Measurements from ENCODE around the gene PELO.
"Not testable (repeated sequence)": the region's sequence is repeated elsewhere in the genome, so short reads cannot be mapped to it uniquely, and the experiment has no call there.

PELO gene

GRCh38 chr5:52787600-52788504, at the start of gene PELO, which contains the start of gene ITGA1:
Gene PELO, plus strand, starts transcription at chr5:52787916. Its CDS starts 12,479 bp downstream, at chr5:52800395.
Gene ITGA1, plus strand, starts transcription at chr5:52787916. Its CDS starts 438 bp downstream, at chr5:52788354.
- no peak for DNase-seq

GRCh38 chr5:52738095-52738506, 49.6 kb upstream of the PELO start:
- no peak for DNase-seq

- no peak for DNase-seq
Observed at GRCh38 chr5:52740007-52740406, 47.7 kb upstream of the PELO start.

- DNase-seq, result no peak
Observed at GRCh38 chr5:52743012-52743411, 44.7 kb upstream of the PELO start.

- DNase-seq, result no peak
Observed at GRCh38 chr5:52743529-52743928, 44.2 kb upstream of the PELO start.

GRCh38 chr5:52743970-52744369, 43.7 kb upstream of the PELO start:
- no peak for DNase-seq

- DNase-seq, result not testable (repeated sequence)
Observed at GRCh38 chr5:52744867-52745458, 42.8 kb upstream of the PELO start.

GRCh38 chr5:52746539-52746938, 41.2 kb upstream of the PELO start:
- DNase-seq, result no peak

- no peak for DNase-seq
Observed at GRCh38 chr5:52748590-52748989, 39.1 kb upstream of the PELO start.

- DNase-seq, result no peak
Observed at GRCh38 chr5:52749666-52750065, 38.0 kb upstream of the PELO start.

GRCh38 chr5:52751137-52751536, 36.6 kb upstream of the PELO start:
- no peak for DNase-seq

GRCh38 chr5:52754051-52754450, 33.7 kb upstream of the PELO start:
- no peak for DNase-seq

- no peak for DNase-seq
Observed at GRCh38 chr5:52757527-52757926, 30.2 kb upstream of the PELO start.

GRCh38 chr5:52758014-52758413, 29.7 kb upstream of the PELO start:
- no peak for DNase-seq

GRCh38 chr5:52759331-52759730, 28.4 kb upstream of the PELO start:
- no peak for DNase-seq

GRCh38 chr5:52760695-52761366, 26.9 kb upstream of the PELO start:
- DNase-seq, result no peak

GRCh38 chr5:52767217-52767743, 20.4 kb upstream of the PELO start:
- DNase-seq, result no peak

GRCh38 chr5:52767766-52768480, 19.8 kb upstream of the PELO start:
- DNase-seq, result no peak

GRCh38 chr5:52769061-52769460, 18.7 kb upstream of the PELO start:
- DNase-seq, result no peak

- no peak for DNase-seq
Observed at GRCh38 chr5:52770287-52770939, 17.3 kb upstream of the PELO start.

- no peak for DNase-seq
Observed at GRCh38 chr5:52771343-52772039, 16.2 kb upstream of the PELO start.

- no peak for DNase-seq
Observed at GRCh38 chr5:52772668-52773067, 15.0 kb upstream of the PELO start.
